ENCODE measurements around the gene JARID2.

JARID2 gene

GRCh38 chr6:15305496-15305895, 59.6 kb downstream of the JARID2 start:
- H3K4me2 ChIP-seq (ENCODE audit: low read length, poor library complexity, severe bottlenecking), result no peak overlapping the region
- DNase-seq, result no peak
- no peak overlapping the region for H2BK12ac ChIP-seq (ENCODE audit: low read length in 2 of 2)
- H3K4me3 ChIP-seq (ENCODE audit: insufficient read depth in 1 of 2, low read depth in 1 of 2, low read length in 2 of 2), result no peak overlapping the region
- no peak overlapping the region for H2BK5ac ChIP-seq (ENCODE audit: low read depth, low read length, poor library complexity, severe bottlenecking)
- no peak overlapping the region for H3K9ac ChIP-seq (ENCODE audit: low read length)
- no peaks in the 10 kb centered on the region for H3K9me3 ChIP-seq (ENCODE audit: control insufficient read depth, low read length)
- H3K79me1 ChIP-seq (replicated peaks; ENCODE audit: low read length, poor library complexity, severe bottlenecking), result peaks cover 25% of the 10 kb centered on the region
- H3K23ac ChIP-seq (ENCODE audit: low read length in 2 of 2), result no peak overlapping the region
- H3K27me3 ChIP-seq (ENCODE audit: control insufficient read depth in 1 of 2, insufficient read depth in 1 of 2, low read length in 2 of 2), result no peaks in the 10 kb centered on the region
- no peak overlapping the region for H2BK15ac ChIP-seq (ENCODE audit: low read depth, poor library complexity, severe bottlenecking)
- H2AK5ac ChIP-seq (ENCODE audit: low read length, severe bottlenecking), result no peak overlapping the region
- H3K27ac ChIP-seq (ENCODE audit: low read length, poor library complexity, severe bottlenecking), result no peak overlapping the region
- peaks cover 5% of the 10 kb centered on the region for H3K4me1 ChIP-seq (ENCODE audit: control insufficient read depth, insufficient read depth, low read depth, low read length)
- H3K36me3 ChIP-seq (ENCODE audit: control insufficient read depth in 1 of 2, insufficient read depth in 2 of 2, low read depth in 1 of 2, low read length in 2 of 2), result no peaks in the 10 kb centered on the region
- no peak overlapping the region for H3K4ac ChIP-seq (ENCODE audit: low read depth in 1 of 2, low read length in 2 of 2)
- no peak overlapping the region for H4K91ac ChIP-seq (ENCODE audit: low read length)
- no peak overlapping the region for H2BK120ac ChIP-seq (ENCODE audit: low read depth, low read length)
- H3K18ac ChIP-seq (ENCODE audit: low read depth in 1 of 2, low read length in 2 of 2), result no peak overlapping the region
- no peak overlapping the region for H3K14ac ChIP-seq (ENCODE audit: low read length in 2 of 2)
- no peak overlapping the region for H2AFZ ChIP-seq (ENCODE audit: low read depth, low read length)
- H4K8ac ChIP-seq (ENCODE audit: low read length), result no peak overlapping the region

- peaks cover 5% of the 10 kb centered on the region for H3K4me1 ChIP-seq (ENCODE audit: control insufficient read depth, insufficient read depth, low read depth, low read length)
- H2BK5ac ChIP-seq (ENCODE audit: low read depth, low read length, poor library complexity, severe bottlenecking), result no peak overlapping the region
- no peak overlapping the region for H2BK120ac ChIP-seq (ENCODE audit: low read depth, low read length)
- H3K14ac ChIP-seq (ENCODE audit: low read length in 2 of 2), result no peak overlapping the region
- no peak overlapping the region for H3K4me2 ChIP-seq (ENCODE audit: low read length, poor library complexity, severe bottlenecking)
- H2BK12ac ChIP-seq (ENCODE audit: low read length in 2 of 2), result no peak overlapping the region
- peak overlapping the region in 1 of 2 experiments; percentile 20 for H3K4ac ChIP-seq (ENCODE audit: low read depth in 1 of 2, low read length in 2 of 2)
- peaks cover 29% of the 10 kb centered on the region for H3K79me1 ChIP-seq (replicated peaks; ENCODE audit: low read length, poor library complexity, severe bottlenecking)
- H3K23ac ChIP-seq (ENCODE audit: low read length in 2 of 2), result no peak overlapping the region
- no peak overlapping the region for H4K91ac ChIP-seq (ENCODE audit: low read length)
- 75% methylated on average over 7 of the region's 7 CpGs for WGBS
- H3K27me3 ChIP-seq (ENCODE audit: control insufficient read depth in 1 of 2, insufficient read depth in 1 of 2, low read length in 2 of 2), result no peaks in the 10 kb centered on the region
- no peak overlapping the region for H2AK5ac ChIP-seq (ENCODE audit: low read length, severe bottlenecking)
- H3K9ac ChIP-seq (ENCODE audit: low read length), result no peak overlapping the region
- H3K4me3 ChIP-seq (ENCODE audit: insufficient read depth in 1 of 2, low read depth in 1 of 2, low read length in 2 of 2), result no peak overlapping the region
- DNase-seq, result no peak
- H3K18ac ChIP-seq (ENCODE audit: low read depth in 1 of 2, low read length in 2 of 2), result no peak overlapping the region
- H2BK15ac ChIP-seq (ENCODE audit: low read depth, poor library complexity, severe bottlenecking), result no peak overlapping the region
- no peaks in the 10 kb centered on the region for H3K36me3 ChIP-seq (ENCODE audit: control insufficient read depth in 1 of 2, insufficient read depth in 2 of 2, low read depth in 1 of 2, low read length in 2 of 2)
- H4K8ac ChIP-seq (ENCODE audit: low read length), result no peak overlapping the region
- H3K9me3 ChIP-seq (ENCODE audit: control insufficient read depth, low read length), result no peaks in the 10 kb centered on the region
- no peak overlapping the region for H3K27ac ChIP-seq (ENCODE audit: low read length, poor library complexity, severe bottlenecking)
- no peak overlapping the region for H2AFZ ChIP-seq (ENCODE audit: low read depth, low read length)
Observed at GRCh38 chr6:15305909-15306308, 60.0 kb downstream of the JARID2 start.

GRCh38 chr6:15308435-15309213, 62.8 kb downstream of the JARID2 start:
- DNase-seq, result peak; percentile 57
- no peak overlapping the region for H2BK120ac ChIP-seq (ENCODE audit: low read depth, low read length)
- no peak overlapping the region for H2BK5ac ChIP-seq (ENCODE audit: low read depth, low read length, poor library complexity, severe bottlenecking)
- H4K8ac ChIP-seq (ENCODE audit: low read length), result no peak overlapping the region
- H3K4me2 ChIP-seq (ENCODE audit: low read length, poor library complexity, severe bottlenecking), result no peak overlapping the region
- peak overlapping the region; percentile 39 for H3K27ac ChIP-seq (ENCODE audit: low read length, poor library complexity, severe bottlenecking)
- peaks cover 14% of the 10 kb centered on the region for H3K4me1 ChIP-seq (ENCODE audit: control insufficient read depth, insufficient read depth, low read depth, low read length)
- H3K18ac ChIP-seq (ENCODE audit: low read depth in 1 of 2, low read length in 2 of 2), result no peak overlapping the region
- no peaks in the 10 kb centered on the region for H3K9me3 ChIP-seq (ENCODE audit: control insufficient read depth, low read length)
- H2BK12ac ChIP-seq (ENCODE audit: low read length in 2 of 2), result no peak overlapping the region
- no peak overlapping the region for H2AFZ ChIP-seq (ENCODE audit: low read depth, low read length)
- H3K9ac ChIP-seq (ENCODE audit: low read length), result no peak overlapping the region
- H3K27me3 ChIP-seq (ENCODE audit: control insufficient read depth in 1 of 2, insufficient read depth in 1 of 2, low read length in 2 of 2), result no peaks in the 10 kb centered on the region
- H3K36me3 ChIP-seq (ENCODE audit: control insufficient read depth in 1 of 2, insufficient read depth in 2 of 2, low read depth in 1 of 2, low read length in 2 of 2), result no peaks in the 10 kb centered on the region
- no peak overlapping the region for H3K4me3 ChIP-seq (ENCODE audit: insufficient read depth in 1 of 2, low read depth in 1 of 2, low read length in 2 of 2)
- no peak overlapping the region for H4K91ac ChIP-seq (ENCODE audit: low read length)
- no peak overlapping the region for H3K23ac ChIP-seq (ENCODE audit: low read length in 2 of 2)
- WGBS, result 17% methylated on average over 3 of the region's 5 CpGs
- no peak overlapping the region for H2AK5ac ChIP-seq (ENCODE audit: low read length, severe bottlenecking)
- peaks cover 33% of the 10 kb centered on the region for H3K79me1 ChIP-seq (replicated peaks; ENCODE audit: low read length, poor library complexity, severe bottlenecking)
- no peak overlapping the region for H3K14ac ChIP-seq (ENCODE audit: low read length in 2 of 2)
- H3K4ac ChIP-seq (ENCODE audit: low read depth in 1 of 2, low read length in 2 of 2), result no peak overlapping the region
- H2BK15ac ChIP-seq (ENCODE audit: low read depth, poor library complexity, severe bottlenecking), result no peak overlapping the region

GRCh38 chr6:15309611-15310283, 63.9 kb downstream of the JARID2 start:
- Histone ChIP-seq H3K79me1 (replicated peaks; ENCODE audit: low read length, poor library complexity, severe bottlenecking) (peaks cover 29% of the 10 kb centered on the region), H3K4ac (ENCODE audit: low read depth in 1 of 2, low read length in 2 of 2) (no peak overlapping the region), H2BK120ac (ENCODE audit: low read depth, low read length) (no peak overlapping the region), H4K8ac (ENCODE audit: low read length) (no peak overlapping the region), H2AK5ac (ENCODE audit: low read length, severe bottlenecking) (no peak overlapping the region), H3K9me3 (ENCODE audit: control insufficient read depth, low read length) (no peaks in the 10 kb centered on the region), H3K4me3 (ENCODE audit: insufficient read depth in 1 of 2, low read depth in 1 of 2, low read length in 2 of 2) (no peak overlapping the region), H4K91ac (ENCODE audit: low read length) (no peak overlapping the region), H3K4me1 (ENCODE audit: control insufficient read depth, insufficient read depth, low read depth, low read length) (peaks cover 12% of the 10 kb centered on the region), H3K36me3 (ENCODE audit: control insufficient read depth in 1 of 2, insufficient read depth in 2 of 2, low read depth in 1 of 2, low read length in 2 of 2) (no peaks in the 10 kb centered on the region), H3K18ac (ENCODE audit: low read depth in 1 of 2, low read length in 2 of 2) (no peak overlapping the region), H2BK5ac (ENCODE audit: low read depth, low read length, poor library complexity, severe bottlenecking) (no peak overlapping the region), H2BK15ac (ENCODE audit: low read depth, poor library complexity, severe bottlenecking) (no peak overlapping the region), H3K27me3 (ENCODE audit: control insufficient read depth in 1 of 2, insufficient read depth in 1 of 2, low read length in 2 of 2) (no peaks in the 10 kb centered on the region), H3K23ac (ENCODE audit: low read length in 2 of 2) (no peak overlapping the region), H3K14ac (ENCODE audit: low read length in 2 of 2) (no peak overlapping the region), H2BK12ac (ENCODE audit: low read length in 2 of 2) (no peak overlapping the region), H3K27ac (ENCODE audit: low read length, poor library complexity, severe bottlenecking) (no peak overlapping the region), H3K4me2 (ENCODE audit: low read length, poor library complexity, severe bottlenecking) (no peak overlapping the region), H3K9ac (ENCODE audit: low read length) (no peak overlapping the region), H2AFZ (ENCODE audit: low read depth, low read length) (no peak overlapping the region)
- no peak for DNase-seq
- WGBS, result 80% methylated on average over 1 of the region's 3 CpGs

Measured in mesenchymal stem cell (in vitro differentiated cells and primary cell).